ENCODE results near the gene PRRT4. TPM values are rescaled to one million over a fixed set of nuclear protein-coding genes. Genes with fewer than 3 reads are reported as not detected.

PRRT4 gene
- total RNA-seq = 1 to 10 TPM in 1 of 4 donors, under 1 TPM in 3; 0.40 to 1.2 (median 0.82) TPM

GRCh38 chr7:128361411-128362379 lies at the start of gene PRRT4:
TSS of gene PRRT4 (minus strand) at chr7:128361690.
- peak within 1 kb of the TSS; percentile 38 to 56 for H3K4me3 ChIP-seq
- no peaks in the 10 kb centered on the region for H3K9me3 ChIP-seq
- peak; percentile 67 for ATAC-seq
- TF ChIP-seq POLR2AphosphoS5 (IDR thresholded peaks at IDR 0.05) (no peak), EP300 (IDR thresholded peaks at IDR 0.05) (no peak), CTCF (IDR thresholded peaks at IDR 0.05) (peak in 1 of 4 experiments; percentile 4)
- WGBS, 2 donors (ENCODE audit: low coverage in 1 of 2) = 2 to 3% methylated on average over 5 to 9 of the region's 88 CpGs
- H3K27me3 ChIP-seq = peaks cover 49% of the 10 kb centered on the region
- H3K27ac ChIP-seq = peak within 1 kb of the TSS in 2 of 4 donors; percentile 41 to 43
- peaks cover 0 to 26% (median 13%) of the 10 kb centered on the region in 3 donors for H3K4me1 ChIP-seq
- H3K36me3 ChIP-seq = no peaks in the 10 kb centered on the region

- Histone ChIP-seq H3K36me3 (no peaks in the 10 kb centered on the region), H3K27ac (peak overlapping the region; percentile 78 to 94 (median 91)), H3K9me3 (no peaks in the 10 kb centered on the region), H3K4me3 (peak overlapping the region; percentile 43 to 79), H3K4me1 (peaks cover 0 to 49% (median 21%) of the 10 kb centered on the region in 3 donors), H3K27me3 (no peaks in the 10 kb centered on the region)
- ATAC-seq = no peak
- WGBS, 2 donors (ENCODE audit: low coverage in 1 of 2) = 0% methylated on average over 3 of the region's 6 CpGs
- no peak for TF ChIP-seq EP300 (IDR thresholded peaks at IDR 0.05)
- no peak for TF ChIP-seq CTCF (IDR thresholded peaks at IDR 0.05)
- TF ChIP-seq POLR2A (IDR thresholded peaks at IDR 0.05) = no peak
- TF ChIP-seq POLR2AphosphoS5 (IDR thresholded peaks at IDR 0.05) = no peak
Observed at GRCh38 chr7:128410451-128410753, 48.9 kb upstream of the PRRT4 start.

GRCh38 chr7:128409596-128410450 lies 48.3 kb upstream of the PRRT4 start, which contains the start of gene IMPDH1:
TSS of gene IMPDH1 (minus strand) at chr7:128409982. CDS start at chr7:128409901, 81 bp downstream.
- ATAC-seq = peak; percentile 94
- Histone ChIP-seq H3K36me3 (no peaks in the 10 kb centered on the region), H3K27me3 (no peaks in the 10 kb centered on the region), H3K4me3 (peak within 1 kb of the TSS; percentile 43 to 79), H3K27ac (peak within 1 kb of the TSS; percentile 78 to 94 (median 91)), H3K9me3 (no peaks in the 10 kb centered on the region), H3K4me1 (peaks cover 0 to 54% (median 26%) of the 10 kb centered on the region in 3 donors)
- TF ChIP-seq CTCF (IDR thresholded peaks at IDR 0.05) (peak in 2 of 4 experiments; percentile 6 to 29), POLR2A (IDR thresholded peaks at IDR 0.05) (peak; percentile 72 to 79), POLR2AphosphoS5 (IDR thresholded peaks at IDR 0.05) (peak; percentile 89), EP300 (IDR thresholded peaks at IDR 0.05) (no peak)
- 0% methylated on average over 2 of the region's 87 CpGs; no CpG with 5 or more reads in 1 of the 2 donors for WGBS, 2 donors (ENCODE audit: low coverage in 1 of 2)

GRCh38 chr7:128408709-128409595 lies 47.5 kb upstream of the PRRT4 start:
- no peak for ATAC-seq
- no peak for TF ChIP-seq POLR2A (IDR thresholded peaks at IDR 0.05)
- TF ChIP-seq EP300 (IDR thresholded peaks at IDR 0.05) = no peak
- no peak for TF ChIP-seq CTCF (IDR thresholded peaks at IDR 0.05)
- TF ChIP-seq POLR2AphosphoS5 (IDR thresholded peaks at IDR 0.05) = no peak
- H3K27me3 ChIP-seq = no peaks in the 10 kb centered on the region
- WGBS, 2 donors (ENCODE audit: low coverage in 1 of 2) = 0 to 7% methylated on average over 6 to 11 of the region's 25 CpGs
- peak overlapping the region; percentile 43 to 79 for H3K4me3 ChIP-seq
- H3K27ac ChIP-seq = peak overlapping the region; percentile 34 to 94 (median 91)
- H3K9me3 ChIP-seq = no peaks in the 10 kb centered on the region
- H3K36me3 ChIP-seq = no peaks in the 10 kb centered on the region
- H3K4me1 ChIP-seq = peaks cover 0 to 63% (median 34%) of the 10 kb centered on the region in 3 donors

All from gastroesophageal sphincter (tissue), 4 donors.